Measurements from ENCODE around the gene TRPM7. TPM values are rescaled to one million over a fixed set of nuclear protein-coding genes. Genes with fewer than 3 reads are reported as not detected.
"Not testable (repeated sequence)": the region's sequence is repeated elsewhere in the genome, so short reads cannot be mapped to it uniquely, and the experiment has no call there.

The TRPM7 gene
- total RNA-seq, 1 experiment from 2014 or later = 35.5 TPM

- Mint-ChIP-seq H3K9me3 (ENCODE audit: unreplicated experiment) (no peaks in the 10 kb centered on the region), H3K4me1 (ENCODE audit: insufficient read depth, unreplicated experiment) (no peaks in the 10 kb centered on the region), H3K36me3 (ENCODE audit: insufficient read depth, unreplicated experiment) (peaks cover 91% of the 10 kb centered on the region), H3K27me3 (ENCODE audit: insufficient read depth, unreplicated experiment) (no peaks in the 10 kb centered on the region), H3K27ac (ENCODE audit: low read depth, unreplicated experiment) (peak overlapping the region; percentile 43), H3K4me3 (ENCODE audit: unreplicated experiment) (no peak overlapping the region)
- DNase-seq (ENCODE audit: unreplicated experiment) = no peak
- ChIA-PET CTCF (no interaction called here), POLR2A (no interaction called here)
- TF ChIP-seq CTCF (IDR thresholded peaks at IDR 0.05; ENCODE audit: unreplicated experiment) = no peak
- no TSS peak for BruUV-seq (replicated peaks)
- intact Hi-C loops (cut with micrococcal nuclease) = no loop called here
Measured at GRCh38 chr15:50593761-50594160, 92.8 kb downstream of the TRPM7 start.

- H3K4me3 Mint-ChIP-seq (ENCODE audit: unreplicated experiment) = no peak overlapping the region
- peaks cover 88% of the 10 kb centered on the region for H3K36me3 Mint-ChIP-seq (ENCODE audit: insufficient read depth, unreplicated experiment)
- intact Hi-C loops (cut with micrococcal nuclease) = no loop called here
- no peaks in the 10 kb centered on the region for H3K27me3 Mint-ChIP-seq (ENCODE audit: insufficient read depth, unreplicated experiment)
- POLR2A ChIA-PET = no interaction called here
- H3K27ac Mint-ChIP-seq (ENCODE audit: low read depth, unreplicated experiment) = no peak overlapping the region
- no peak for TF ChIP-seq CTCF (IDR thresholded peaks at IDR 0.05; ENCODE audit: unreplicated experiment)
- no peaks in the 10 kb centered on the region for H3K9me3 Mint-ChIP-seq (ENCODE audit: unreplicated experiment)
- no peaks in the 10 kb centered on the region for H3K4me1 Mint-ChIP-seq (ENCODE audit: insufficient read depth, unreplicated experiment)
- CTCF ChIA-PET = no interaction called here
- BruUV-seq (replicated peaks) = no TSS peak
- no peak for DNase-seq (ENCODE audit: unreplicated experiment)
Measured at GRCh38 chr15:50590288-50590687, 96.3 kb downstream of the TRPM7 start.

GRCh38 chr15:50577492-50577891 is 109.1 kb downstream of the TRPM7 start:
- H3K4me1 Mint-ChIP-seq (ENCODE audit: insufficient read depth, unreplicated experiment) = no peaks in the 10 kb centered on the region
- ChIA-PET CTCF (no interaction called here), POLR2A (no interaction called here)
- H3K4me3 Mint-ChIP-seq (ENCODE audit: unreplicated experiment) = no peak overlapping the region
- DNase-seq (ENCODE audit: unreplicated experiment) = no peak
- no peak for TF ChIP-seq CTCF (IDR thresholded peaks at IDR 0.05; ENCODE audit: unreplicated experiment)
- no TSS peak for BruUV-seq (replicated peaks)
- H3K9me3 Mint-ChIP-seq (ENCODE audit: unreplicated experiment) = no peaks in the 10 kb centered on the region
- H3K27me3 Mint-ChIP-seq (ENCODE audit: insufficient read depth, unreplicated experiment) = no peaks in the 10 kb centered on the region
- peaks cover 88% of the 10 kb centered on the region for H3K36me3 Mint-ChIP-seq (ENCODE audit: insufficient read depth, unreplicated experiment)
- H3K27ac Mint-ChIP-seq (ENCODE audit: low read depth, unreplicated experiment) = no peak overlapping the region
- intact Hi-C loops (cut with micrococcal nuclease) = no loop called here

GRCh38 chr15:50576166-50576565 is 110.4 kb downstream of the TRPM7 start:
- ChIA-PET POLR2A (interaction anchor here (0.6 kb wide), 1 partner anchor 344 kb away, joined by 5 read pairs; no protein-coding TSS in a partner anchor), CTCF (interaction anchor here (0.5 to 0.7 kb wide), 3 partner anchors 12 to 178 kb away, joined by 3 read pairs; no protein-coding TSS in a partner anchor)
- no peak overlapping the region for H3K4me3 Mint-ChIP-seq (ENCODE audit: unreplicated experiment)
- no peak for TF ChIP-seq CTCF (IDR thresholded peaks at IDR 0.05; ENCODE audit: unreplicated experiment)
- intact Hi-C loops (cut with micrococcal nuclease) = no loop called here
- H3K36me3 Mint-ChIP-seq (ENCODE audit: insufficient read depth, unreplicated experiment) = peaks cover 84% of the 10 kb centered on the region
- no peaks in the 10 kb centered on the region for H3K9me3 Mint-ChIP-seq (ENCODE audit: unreplicated experiment)
- no peak overlapping the region for H3K27ac Mint-ChIP-seq (ENCODE audit: low read depth, unreplicated experiment)
- BruUV-seq (replicated peaks) = no TSS peak
- no peak for DNase-seq (ENCODE audit: unreplicated experiment)
- no peaks in the 10 kb centered on the region for H3K4me1 Mint-ChIP-seq (ENCODE audit: insufficient read depth, unreplicated experiment)
- H3K27me3 Mint-ChIP-seq (ENCODE audit: insufficient read depth, unreplicated experiment) = no peaks in the 10 kb centered on the region

- H3K27me3 Mint-ChIP-seq (ENCODE audit: insufficient read depth, unreplicated experiment); H3K9me3 Mint-ChIP-seq (ENCODE audit: unreplicated experiment); H3K27ac Mint-ChIP-seq (ENCODE audit: low read depth, unreplicated experiment); CTCF ChIA-PET; BruUV-seq (replicated peaks); H3K4me1 Mint-ChIP-seq (ENCODE audit: insufficient read depth, unreplicated experiment); H3K4me3 Mint-ChIP-seq (ENCODE audit: unreplicated experiment); intact Hi-C loops (cut with micrococcal nuclease): not testable (repeated sequence)
- POLR2A ChIA-PET = interaction anchor here (1.5 kb wide), 1 partner anchor 12 kb away, joined by 4 read pairs; no protein-coding TSS in a partner anchor
- peak; percentile 59 for DNase-seq (ENCODE audit: unreplicated experiment)
- H3K36me3 Mint-ChIP-seq (ENCODE audit: insufficient read depth, unreplicated experiment) = peaks cover 82% of the 10 kb centered on the region
Measured at GRCh38 chr15:50573842-50574241, 112.8 kb downstream of the TRPM7 start.

All from MCF 10A (cell line).